ENCODE data around the gene FXYD2.

GRCh38 chr11:117869604-117870003 is 45.1 kb upstream of the FXYD2 start:
- no peak for TF ChIP-seq ZBTB7A (CRISPR knock-in tag; IDR thresholded peaks at IDR 0.05)
- TF ChIP-seq ZZZ3 (CRISPR knock-in tag; IDR thresholded peaks at IDR 0.05; ENCODE audit: borderline replicate concordance): no peak
- no peak for TF ChIP-seq SP1 (IDR thresholded peaks at IDR 0.05)
- no peak for TF ChIP-seq SP1 (CRISPR knock-in tag; IDR thresholded peaks at IDR 0.05)
- TF ChIP-seq YY1 (IDR thresholded peaks at IDR 0.05; ENCODE audit: insufficient read depth, insufficient replicate concordance, low read depth, low read length): no peak
- TF ChIP-seq FOXO1 (CRISPR knock-in tag; IDR thresholded peaks at IDR 0.05): no peak
- TF ChIP-seq ZNF446 (CRISPR knock-in tag; IDR thresholded peaks at IDR 0.05): no peak
- no peak for TF ChIP-seq SP4 (CRISPR knock-in tag; IDR thresholded peaks at IDR 0.05)
- no peak for TF ChIP-seq CTCF (CRISPR knock-in tag; IDR thresholded peaks at IDR 0.05)
- no peak for TF ChIP-seq RFX1 (IDR thresholded peaks at IDR 0.05)
- no peak for TF ChIP-seq PHF20 (CRISPR knock-in tag; IDR thresholded peaks at IDR 0.05)
- TF ChIP-seq TAF1 (CRISPR knock-in tag; IDR thresholded peaks at IDR 0.05): no peak

Data from HepG2 (cell line).